ENCODE results near the gene ERCC3. TPM values are rescaled to one million over a fixed set of nuclear protein-coding genes. Genes with fewer than 3 reads are reported as not detected.

Gene ERCC3
- polyA plus RNA-seq, 1 of the 3 experiments (the other 2 are of a cell fraction): 84.8 TPM

DNA sequence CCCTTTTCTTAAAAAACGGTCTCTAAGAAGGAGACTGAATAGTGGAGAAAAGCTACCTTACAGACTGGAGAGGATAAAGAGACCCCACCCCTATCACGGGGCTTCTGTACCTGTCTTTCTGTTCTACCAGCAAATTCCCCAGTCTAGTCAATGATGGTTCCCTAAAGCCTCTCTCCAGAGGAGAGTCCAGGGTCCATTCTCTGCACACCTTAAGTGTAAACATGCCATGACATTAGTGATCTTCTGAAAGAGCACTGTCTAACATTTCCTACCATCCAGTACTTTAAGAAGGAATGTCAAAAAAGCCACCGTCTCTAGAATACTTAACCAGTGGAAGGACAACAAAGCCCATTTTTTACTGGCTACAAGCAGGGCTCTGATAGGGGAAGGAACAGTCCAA lies 17.0 kb upstream of the ERCC3 start:
- 98% methylated on average over 3 of the region's 3 CpGs for WGBS (ENCODE audit: low lambda C conversion rate)
- Histone ChIP-seq H3K79me2 (ENCODE audit: insufficient read depth) (no peaks in the 10 kb centered on the region), H3F3A (replicated peaks; ENCODE audit: insufficient read depth) (no peaks in the 10 kb centered on the region), H2AFZ (ENCODE audit: low read depth) (no peak overlapping the region), H3K4me2 (no peak overlapping the region), H3K9me3 (no peaks in the 10 kb centered on the region), H3K36me3 (replicated peaks in 1 of 2; ENCODE audit: control insufficient read depth in 1 of 2, insufficient read depth in 2 of 2, low read length in 1 of 2) (peaks cover 73 to 88% of the 10 kb centered on the region in 2 experiments), H3K9ac (no peak overlapping the region), H3K4me1 (ENCODE audit: control insufficient read depth in 1 of 2, insufficient read depth in 2 of 2, low read depth in 1 of 2, low read length in 1 of 2) (no peaks in the 10 kb centered on the region), H3K4me3 (ENCODE audit: low read depth in 2 of 2, low read length in 1 of 2) (no peak overlapping the region), H3K9me2 (no peaks in the 10 kb centered on the region), H3K27me3 (ENCODE audit: insufficient read depth) (no peaks in the 10 kb centered on the region), H4K20me1 (ENCODE audit: insufficient read depth) (no peaks in the 10 kb centered on the region), H3K27ac (ENCODE audit: low read depth in 2 of 2, low read length in 1 of 2) (no peak overlapping the region)
- no peak for DNase-seq
- POLR2A ChIA-PET: no interaction called here
- CTCF ChIA-PET: interaction anchor here (1.1 to 1.6 kb wide), 3 partner anchors 14 to 168 kb away, joined by 3 to 4 read pairs (median 3); no protein-coding TSS in a partner anchor
- no peak for TF ChIP-seq NRF1 (IDR thresholded peaks at IDR 0.05; ENCODE audit: low read depth, low read length)
- TF ChIP-seq MXI1 (IDR thresholded peaks at IDR 0.05; ENCODE audit: low read depth, low read length): no peak
- no peak for TF ChIP-seq NFIC (IDR thresholded peaks at IDR 0.05; ENCODE audit: borderline replicate concordance)
- TF ChIP-seq, protein P1, sequence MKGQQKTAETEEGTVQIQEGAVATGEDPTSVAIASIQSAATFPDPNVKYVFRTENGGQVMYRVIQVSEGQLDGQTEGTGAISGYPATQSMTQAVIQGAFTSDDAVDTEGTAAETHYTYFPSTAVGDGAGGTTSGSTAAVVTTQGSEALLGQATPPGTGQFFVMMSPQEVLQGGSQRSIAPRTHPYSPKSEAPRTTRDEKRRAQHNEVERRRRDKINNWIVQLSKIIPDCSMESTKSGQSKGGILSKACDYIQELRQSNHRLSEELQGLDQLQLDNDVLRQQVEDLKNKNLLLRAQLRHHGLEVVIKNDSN (IDR thresholded peaks at IDR 0.05; ENCODE audit: borderline replicate concordance, low read depth): no peak

DNA sequence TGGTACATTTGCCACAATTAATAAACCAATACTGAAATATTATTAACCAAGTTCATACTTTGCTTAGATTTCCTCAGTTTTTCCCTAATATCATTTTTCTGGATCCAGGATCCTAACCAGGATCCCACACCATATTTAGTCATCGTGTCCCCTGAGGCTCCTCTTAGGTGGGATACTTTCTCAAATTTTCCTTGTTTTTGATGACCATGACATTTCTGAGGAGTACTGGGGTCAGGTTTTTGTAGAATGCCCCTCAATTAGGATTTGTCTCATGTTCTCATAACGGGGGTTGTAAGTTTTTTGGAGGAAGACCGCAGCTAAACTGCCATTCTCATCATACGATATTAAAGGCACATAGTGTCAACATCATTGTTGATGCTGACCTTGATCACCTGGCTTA lies 15.5 kb upstream of the ERCC3 start:
- TF ChIP-seq, protein P2, sequence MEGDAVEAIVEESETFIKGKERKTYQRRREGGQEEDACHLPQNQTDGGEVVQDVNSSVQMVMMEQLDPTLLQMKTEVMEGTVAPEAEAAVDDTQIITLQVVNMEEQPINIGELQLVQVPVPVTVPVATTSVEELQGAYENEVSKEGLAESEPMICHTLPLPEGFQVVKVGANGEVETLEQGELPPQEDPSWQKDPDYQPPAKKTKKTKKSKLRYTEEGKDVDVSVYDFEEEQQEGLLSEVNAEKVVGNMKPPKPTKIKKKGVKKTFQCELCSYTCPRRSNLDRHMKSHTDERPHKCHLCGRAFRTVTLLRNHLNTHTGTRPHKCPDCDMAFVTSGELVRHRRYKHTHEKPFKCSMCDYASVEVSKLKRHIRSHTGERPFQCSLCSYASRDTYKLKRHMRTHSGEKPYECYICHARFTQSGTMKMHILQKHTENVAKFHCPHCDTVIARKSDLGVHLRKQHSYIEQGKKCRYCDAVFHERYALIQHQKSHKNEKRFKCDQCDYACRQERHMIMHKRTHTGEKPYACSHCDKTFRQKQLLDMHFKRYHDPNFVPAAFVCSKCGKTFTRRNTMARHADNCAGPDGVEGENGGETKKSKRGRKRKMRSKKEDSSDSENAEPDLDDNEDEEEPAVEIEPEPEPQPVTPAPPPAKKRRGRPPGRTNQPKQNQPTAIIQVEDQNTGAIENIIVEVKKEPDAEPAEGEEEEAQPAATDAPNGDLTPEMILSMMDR (IDR thresholded peaks at IDR 0.05): no peak
- TF ChIP-seq RXRA (IDR thresholded peaks at IDR 0.05; ENCODE audit: borderline replicate concordance, low read depth): no peak
- Histone ChIP-seq H3K4me3 (ENCODE audit: low read depth in 2 of 2, low read length in 1 of 2) (no peak overlapping the region), H3K27me3 (ENCODE audit: insufficient read depth) (no peaks in the 10 kb centered on the region), H3K4me1 (ENCODE audit: control insufficient read depth in 1 of 2, insufficient read depth in 2 of 2, low read depth in 1 of 2, low read length in 1 of 2) (no peaks in the 10 kb centered on the region), H3K27ac (ENCODE audit: low read depth in 2 of 2, low read length in 1 of 2) (no peak overlapping the region), H3K9me3 (no peaks in the 10 kb centered on the region), H2AFZ (ENCODE audit: low read depth) (no peak overlapping the region), H4K20me1 (ENCODE audit: insufficient read depth) (no peaks in the 10 kb centered on the region), H3K36me3 (replicated peaks in 1 of 2; ENCODE audit: control insufficient read depth in 1 of 2, insufficient read depth in 2 of 2, low read length in 1 of 2) (peaks cover 77 to 86% of the 10 kb centered on the region in 2 experiments), H3F3A (replicated peaks; ENCODE audit: insufficient read depth) (peaks cover under 1% of the 10 kb centered on the region), H3K9me2 (no peaks in the 10 kb centered on the region), H3K4me2 (no peak overlapping the region), H3K79me2 (ENCODE audit: insufficient read depth) (no peaks in the 10 kb centered on the region), H3K9ac (no peak overlapping the region)
- CTCF ChIA-PET: interaction anchor here (0.7 to 1.8 kb wide), 5 partner anchors 9 to 169 kb away, joined by 3 to 7 read pairs (median 3); no protein-coding TSS in a partner anchor
- POLR2A ChIA-PET: no interaction called here
- no peak for DNase-seq
- WGBS (ENCODE audit: low lambda C conversion rate): 95% methylated on average over 4 of the region's 4 CpGs

DNA sequence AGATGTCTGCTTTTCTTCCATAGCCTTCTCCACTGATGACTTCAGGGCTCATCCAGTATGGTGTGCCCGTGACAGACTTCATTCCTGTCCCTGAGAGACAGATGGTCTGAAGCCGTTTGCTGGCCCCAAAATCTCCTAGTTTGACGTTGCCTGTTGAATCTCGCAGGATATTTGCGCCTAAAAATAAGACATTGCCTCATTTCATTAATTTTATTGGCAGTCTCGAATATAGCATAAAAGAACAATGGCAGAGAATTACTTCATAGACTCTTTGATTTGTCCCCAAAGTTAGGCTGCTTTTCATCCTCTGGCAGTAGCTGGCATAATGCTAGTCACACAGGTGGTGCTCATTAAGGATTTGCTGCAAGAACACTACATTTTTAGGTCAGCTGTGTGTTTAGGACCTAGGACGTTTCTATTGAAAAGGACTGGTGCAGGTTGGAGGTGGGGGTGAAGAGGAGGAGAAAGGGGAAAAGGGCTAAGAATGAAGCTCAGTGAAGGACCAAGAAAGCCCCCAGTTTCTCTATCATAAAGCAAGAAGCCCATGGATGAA lies 14.7 kb upstream of the ERCC3 start:
- H4K20me1 ChIP-seq (ENCODE audit: insufficient read depth): no peaks in the 10 kb centered on the region
- CTCF ChIA-PET: interaction anchor here (0.7 to 1.8 kb wide), 6 partner anchors 10 to 205 kb away, joined by 3 to 7 read pairs (median 3); no protein-coding TSS in a partner anchor
- 88% methylated on average over 7 of the region's 7 CpGs for WGBS (ENCODE audit: low lambda C conversion rate)
- POLR2A ChIA-PET: no interaction called here
- H2AFZ ChIP-seq (ENCODE audit: low read depth): no peak overlapping the region
- DNase-seq: no peak
- H3K9me2 ChIP-seq: no peaks in the 10 kb centered on the region
- no peak overlapping the region for H3K4me2 ChIP-seq
- H3F3A ChIP-seq (replicated peaks; ENCODE audit: insufficient read depth): peaks cover 8% of the 10 kb centered on the region
- H3K4me3 ChIP-seq (ENCODE audit: low read depth in 2 of 2, low read length in 1 of 2): no peak overlapping the region
- H3K9ac ChIP-seq: no peak overlapping the region
- no peaks in the 10 kb centered on the region for H3K9me3 ChIP-seq
- peaks cover 74 to 85% of the 10 kb centered on the region in 2 experiments for H3K36me3 ChIP-seq (replicated peaks in 1 of 2; ENCODE audit: control insufficient read depth in 1 of 2, insufficient read depth in 2 of 2, low read length in 1 of 2)
- no peaks in the 10 kb centered on the region for H3K79me2 ChIP-seq (ENCODE audit: insufficient read depth)
- no peak for TF ChIP-seq SMC3 (IDR thresholded peaks at IDR 0.05; ENCODE audit: low read depth, low read length)
- TF ChIP-seq, protein P3, sequence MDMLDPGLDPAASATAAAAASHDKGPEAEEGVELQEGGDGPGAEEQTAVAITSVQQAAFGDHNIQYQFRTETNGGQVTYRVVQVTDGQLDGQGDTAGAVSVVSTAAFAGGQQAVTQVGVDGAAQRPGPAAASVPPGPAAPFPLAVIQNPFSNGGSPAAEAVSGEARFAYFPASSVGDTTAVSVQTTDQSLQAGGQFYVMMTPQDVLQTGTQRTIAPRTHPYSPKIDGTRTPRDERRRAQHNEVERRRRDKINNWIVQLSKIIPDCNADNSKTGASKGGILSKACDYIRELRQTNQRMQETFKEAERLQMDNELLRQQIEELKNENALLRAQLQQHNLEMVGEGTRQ (IDR thresholded peaks at IDR 0.05; ENCODE audit: borderline replicate concordance, low read depth, low read length): no peak
- TF ChIP-seq, protein P4, sequence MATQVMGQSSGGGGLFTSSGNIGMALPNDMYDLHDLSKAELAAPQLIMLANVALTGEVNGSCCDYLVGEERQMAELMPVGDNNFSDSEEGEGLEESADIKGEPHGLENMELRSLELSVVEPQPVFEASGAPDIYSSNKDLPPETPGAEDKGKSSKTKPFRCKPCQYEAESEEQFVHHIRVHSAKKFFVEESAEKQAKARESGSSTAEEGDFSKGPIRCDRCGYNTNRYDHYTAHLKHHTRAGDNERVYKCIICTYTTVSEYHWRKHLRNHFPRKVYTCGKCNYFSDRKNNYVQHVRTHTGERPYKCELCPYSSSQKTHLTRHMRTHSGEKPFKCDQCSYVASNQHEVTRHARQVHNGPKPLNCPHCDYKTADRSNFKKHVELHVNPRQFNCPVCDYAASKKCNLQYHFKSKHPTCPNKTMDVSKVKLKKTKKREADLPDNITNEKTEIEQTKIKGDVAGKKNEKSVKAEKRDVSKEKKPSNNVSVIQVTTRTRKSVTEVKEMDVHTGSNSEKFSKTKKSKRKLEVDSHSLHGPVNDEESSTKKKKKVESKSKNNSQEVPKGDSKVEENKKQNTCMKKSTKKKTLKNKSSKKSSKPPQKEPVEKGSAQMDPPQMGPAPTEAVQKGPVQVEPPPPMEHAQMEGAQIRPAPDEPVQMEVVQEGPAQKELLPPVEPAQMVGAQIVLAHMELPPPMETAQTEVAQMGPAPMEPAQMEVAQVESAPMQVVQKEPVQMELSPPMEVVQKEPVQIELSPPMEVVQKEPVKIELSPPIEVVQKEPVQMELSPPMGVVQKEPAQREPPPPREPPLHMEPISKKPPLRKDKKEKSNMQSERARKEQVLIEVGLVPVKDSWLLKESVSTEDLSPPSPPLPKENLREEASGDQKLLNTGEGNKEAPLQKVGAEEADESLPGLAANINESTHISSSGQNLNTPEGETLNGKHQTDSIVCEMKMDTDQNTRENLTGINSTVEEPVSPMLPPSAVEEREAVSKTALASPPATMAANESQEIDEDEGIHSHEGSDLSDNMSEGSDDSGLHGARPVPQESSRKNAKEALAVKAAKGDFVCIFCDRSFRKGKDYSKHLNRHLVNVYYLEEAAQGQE (IDR thresholded peaks at IDR 0.05; ENCODE audit: low read depth, low read length): no peak
- TF ChIP-seq EZH2phosphoT487 (IDR thresholded peaks at IDR 0.05; ENCODE audit: borderline replicate concordance, low read depth): no peak
- no peak for TF ChIP-seq GATA2 (CRISPR knock-in tag; IDR thresholded peaks at IDR 0.05)
- TF ChIP-seq SIN3A (IDR thresholded peaks at IDR 0.05; ENCODE audit: borderline replicate concordance, low read depth, low read length): no peak
- TF ChIP-seq TCF12 (IDR thresholded peaks at IDR 0.05): no peak
- H3K4me1 ChIP-seq (ENCODE audit: control insufficient read depth in 1 of 2, insufficient read depth in 2 of 2, low read depth in 1 of 2, low read length in 1 of 2): no peaks in the 10 kb centered on the region
- H3K27me3 ChIP-seq (ENCODE audit: insufficient read depth): no peaks in the 10 kb centered on the region
- H3K27ac ChIP-seq (ENCODE audit: low read depth in 2 of 2, low read length in 1 of 2): no peak overlapping the region
